ENCODE measurements around the gene CCR6.
"Not testable (repeated sequence)": the region's sequence is repeated elsewhere in the genome, so short reads cannot be mapped to it uniquely, and the experiment has no call there.

The CCR6 gene

DNA sequence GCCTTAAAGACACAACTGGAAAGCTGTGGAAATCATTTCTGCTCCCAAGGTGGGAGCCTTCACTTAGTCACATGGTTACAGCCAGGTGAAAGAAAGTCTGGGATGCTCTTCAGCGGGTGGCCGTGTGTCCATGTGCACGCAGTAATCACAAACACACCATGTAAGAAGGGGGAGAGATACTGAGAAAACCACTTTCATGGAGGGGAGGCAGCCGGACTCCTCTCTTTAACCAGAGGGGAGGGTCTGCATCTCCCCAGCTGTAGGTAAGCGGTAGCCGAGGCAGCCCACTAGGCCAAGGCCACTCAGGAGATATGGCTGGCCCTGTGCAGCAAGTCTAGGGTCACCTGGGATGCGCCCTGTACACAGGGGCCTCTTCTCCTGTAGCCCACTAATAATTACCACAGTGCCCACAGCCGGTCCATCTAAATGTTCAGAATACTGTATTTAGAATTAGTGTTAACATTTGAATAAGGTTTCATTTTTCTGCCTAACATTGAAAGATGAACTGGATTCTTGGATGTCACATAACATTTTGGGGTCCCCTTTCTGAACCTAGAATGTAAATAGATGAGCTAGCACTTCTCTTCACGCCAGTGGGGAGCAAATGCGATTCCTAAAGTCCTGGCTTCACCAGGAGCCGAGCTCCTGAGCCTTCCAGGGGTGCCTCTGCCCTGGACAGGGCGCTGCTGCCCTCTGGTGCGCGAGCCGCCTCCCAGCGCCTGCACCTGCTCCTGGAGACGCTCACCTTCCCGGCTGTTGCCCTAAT lies 19.0 kb downstream of the CCR6 start:
- peak; percentile 10 for DNase-seq (ENCODE audit: low read depth)

DNA sequence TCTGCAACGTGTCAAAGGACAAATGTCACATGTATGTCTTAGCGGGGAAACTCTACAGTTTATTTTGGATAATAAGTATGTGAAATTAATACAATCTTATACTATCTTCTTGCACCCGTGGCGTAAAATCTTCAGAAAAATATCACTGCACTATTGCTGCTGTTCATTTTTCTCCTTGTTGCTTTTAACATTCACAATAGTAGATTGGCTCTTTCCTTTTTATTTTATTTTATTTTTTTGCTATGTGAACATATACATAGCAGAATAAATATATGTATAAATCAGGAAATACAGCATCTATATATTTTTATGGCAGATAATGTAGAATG lies 19.5 kb downstream of the CCR6 start:
- DNase-seq (ENCODE audit: low read depth), result no peak

DNA sequence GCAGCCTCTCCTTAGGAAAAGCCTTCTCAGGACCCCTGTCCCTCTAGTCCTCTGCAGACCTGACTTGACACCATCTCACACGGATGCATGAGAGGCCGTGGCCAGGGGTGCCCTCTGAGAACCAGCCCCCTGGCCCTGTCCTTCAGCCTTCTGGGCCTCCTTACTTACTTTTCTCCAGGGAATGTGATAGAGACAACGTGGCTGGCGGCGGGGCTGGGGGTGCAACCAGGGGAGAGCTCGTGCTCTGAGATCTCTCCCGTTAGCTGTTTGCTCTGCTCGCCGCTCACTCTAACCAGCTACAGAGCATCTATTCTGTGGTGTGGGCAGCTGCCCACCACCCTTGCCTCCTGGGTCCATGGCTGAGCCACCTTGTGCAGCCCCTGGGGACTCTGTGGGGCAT lies 20.1 kb downstream of the CCR6 start:
- DNase-seq (ENCODE audit: low read depth), result no peak

DNA sequence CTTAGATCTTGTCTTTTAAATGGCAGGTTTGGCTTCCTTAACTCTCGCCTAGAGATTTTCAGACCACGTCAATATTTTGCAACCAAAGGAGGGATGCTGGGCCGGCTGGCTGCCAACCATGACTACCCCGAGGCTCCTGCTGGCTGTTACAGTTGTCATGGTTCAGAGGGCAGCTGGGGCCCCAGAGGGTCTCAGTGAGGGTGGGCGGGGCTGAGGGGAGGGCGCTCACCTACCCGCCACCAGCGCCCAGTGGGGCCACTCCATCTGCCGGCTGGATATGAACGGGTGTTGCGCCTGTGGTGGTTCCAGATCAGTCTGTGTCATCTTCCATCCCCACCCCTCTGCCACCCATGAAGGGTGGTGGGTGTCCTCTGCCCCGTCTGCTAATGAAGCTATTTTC lies 22.6 kb downstream of the CCR6 start:
- no peak for DNase-seq (ENCODE audit: low read depth)

DNA sequence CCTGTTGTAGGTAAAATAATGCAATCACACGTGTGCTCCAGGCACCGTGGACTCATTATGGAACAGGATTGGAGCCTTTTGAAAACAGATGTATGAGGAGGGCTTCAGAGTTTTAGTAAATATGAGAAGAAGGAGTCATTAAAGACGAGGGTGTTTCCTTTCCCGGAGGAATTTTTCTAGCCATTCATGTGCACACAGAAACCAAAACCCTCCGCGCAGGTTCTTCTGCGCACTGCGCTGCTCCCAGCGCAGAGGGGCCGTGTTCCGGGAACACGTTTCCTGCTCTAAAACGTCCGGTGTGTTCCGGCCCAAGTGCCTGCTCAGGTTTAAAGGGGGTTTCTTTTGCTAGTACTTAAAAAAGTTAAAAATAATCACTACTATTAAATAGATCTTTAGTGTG lies 23.2 kb downstream of the CCR6 start:
- no peak for DNase-seq (ENCODE audit: low read depth)

DNA sequence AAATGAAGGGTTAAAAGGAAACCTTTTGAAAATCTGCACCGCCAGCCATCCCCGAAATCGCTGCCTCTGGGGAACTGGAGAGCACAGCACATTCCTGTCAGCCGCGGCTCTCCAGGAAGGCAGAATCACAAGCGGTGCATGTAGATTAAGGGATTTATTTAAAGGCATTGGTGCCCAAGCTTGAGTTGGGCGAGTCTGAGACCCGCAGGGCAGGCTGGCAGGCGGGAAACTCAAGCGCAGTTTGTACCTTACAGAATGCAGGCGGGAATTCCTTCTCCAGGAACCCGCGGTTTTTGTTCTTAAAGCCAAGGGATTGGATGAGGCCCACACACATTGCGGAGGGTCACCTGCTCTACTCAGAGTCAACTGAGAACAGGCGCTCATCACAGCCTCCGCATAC lies 24.1 kb downstream of the CCR6 start:
- no peak for DNase-seq (ENCODE audit: low read depth)

DNA sequence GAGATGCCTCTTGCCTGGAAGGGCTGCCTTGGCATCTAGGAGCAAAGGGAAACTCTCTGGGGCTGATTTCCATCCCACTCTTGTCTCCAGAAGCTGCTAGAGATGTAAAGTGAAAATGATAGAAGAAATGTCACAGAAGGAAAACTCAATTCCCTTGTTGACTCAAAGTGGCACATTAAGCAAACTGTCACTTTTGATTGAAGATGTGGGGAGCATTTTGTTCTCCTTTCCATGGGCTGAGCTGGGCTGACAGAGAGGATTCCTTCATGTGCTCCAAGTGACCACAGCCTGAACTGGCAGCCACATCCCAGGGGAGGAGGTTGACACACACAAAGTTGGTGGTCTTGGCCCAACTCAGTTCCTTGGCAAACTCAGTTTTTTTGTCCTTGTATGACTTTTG lies 25.1 kb downstream of the CCR6 start:
- DNase-seq (ENCODE audit: low read depth), result no peak

DNA sequence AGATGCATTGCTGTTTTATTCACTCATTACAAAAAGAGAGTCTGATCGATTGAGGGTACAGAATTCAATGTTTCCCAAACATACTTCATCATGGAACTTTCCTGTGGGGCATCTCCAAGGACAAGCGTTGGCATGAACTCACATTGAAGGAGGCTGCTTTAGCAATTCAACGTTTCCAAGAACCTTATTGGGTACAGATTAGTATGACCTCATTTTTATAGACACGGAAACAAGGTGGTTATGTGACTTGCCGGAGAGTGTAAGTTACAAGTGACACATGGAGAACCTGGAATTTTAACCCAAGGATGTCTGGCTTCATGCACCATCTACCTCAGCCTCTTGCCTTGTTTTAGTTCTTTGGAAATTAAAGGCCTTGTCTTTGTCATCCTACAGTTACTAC lies 26.1 kb downstream of the CCR6 start:
- no peak for DNase-seq (ENCODE audit: low read depth)

DNA sequence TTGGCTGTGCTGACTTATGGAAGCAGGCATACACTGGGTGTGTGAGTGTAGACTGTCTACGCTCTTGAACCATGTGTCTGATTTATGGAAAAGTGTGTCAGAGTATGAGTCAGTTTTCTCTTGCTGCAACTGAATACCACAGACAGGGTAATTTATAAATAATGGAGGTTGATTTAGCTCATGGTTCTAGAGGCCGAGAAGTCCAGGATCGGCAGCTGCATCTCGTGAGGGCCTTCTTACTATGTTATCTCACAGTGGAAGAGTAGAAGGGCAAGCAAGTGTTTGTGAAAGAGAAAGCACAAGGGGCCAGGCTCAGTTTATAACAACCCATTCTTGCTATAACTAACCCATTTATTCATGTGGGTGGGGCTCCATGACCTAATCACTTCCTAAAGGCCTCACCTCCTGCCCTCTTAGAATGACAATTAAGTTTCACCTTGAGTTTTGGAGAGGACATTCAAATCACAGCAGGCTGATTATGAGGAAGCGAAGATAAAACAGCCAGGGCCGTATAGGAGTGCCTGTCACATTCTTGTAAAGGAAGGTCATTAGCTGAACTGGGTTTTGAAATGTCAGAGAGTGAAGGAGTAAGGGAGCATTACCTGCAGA lies 28.1 kb downstream of the CCR6 start:
- DNase-seq (ENCODE audit: low read depth), result no peak

DNA sequence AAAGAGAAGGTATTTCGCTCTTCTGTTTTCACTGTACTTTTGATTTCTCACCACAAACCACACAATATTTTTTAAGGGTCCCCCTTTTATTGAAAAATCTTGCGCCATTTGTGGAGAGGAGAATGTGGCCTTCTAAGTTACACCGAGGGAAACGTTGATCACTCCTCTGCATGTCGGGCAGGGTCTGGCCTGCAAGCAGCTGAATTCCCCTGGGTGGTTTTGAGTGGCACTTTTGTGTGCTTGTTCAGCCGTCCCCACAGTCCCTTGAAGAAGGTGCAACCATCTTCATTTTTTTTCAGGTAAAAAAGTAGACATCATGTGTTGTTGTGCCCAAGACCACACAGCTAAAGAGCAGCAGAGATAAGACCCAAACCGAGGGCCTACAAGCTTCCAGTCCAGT lies 28.8 kb downstream of the CCR6 start:
- DNase-seq (ENCODE audit: low read depth), result no peak

DNA sequence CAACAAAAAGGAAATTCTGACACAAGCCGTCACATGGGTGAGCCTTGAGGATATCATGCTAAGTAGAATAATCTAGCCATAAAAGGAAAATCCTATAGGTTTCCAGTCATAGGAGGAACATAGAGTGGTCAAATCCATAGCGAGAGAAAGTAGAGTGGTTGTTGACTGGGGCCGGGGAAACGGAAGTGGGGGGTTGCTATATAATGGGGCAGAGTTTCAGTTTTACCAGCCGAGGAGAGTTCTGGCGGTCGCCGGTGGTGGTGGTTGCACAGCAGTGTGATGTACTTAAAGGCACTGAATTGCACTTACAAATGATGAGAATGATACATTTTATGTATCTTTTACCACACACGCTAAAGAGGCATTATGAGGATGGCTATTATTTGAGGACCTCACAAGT lies 30.0 kb downstream of the CCR6 start:
- no peak for DNase-seq (ENCODE audit: low read depth)

DNA sequence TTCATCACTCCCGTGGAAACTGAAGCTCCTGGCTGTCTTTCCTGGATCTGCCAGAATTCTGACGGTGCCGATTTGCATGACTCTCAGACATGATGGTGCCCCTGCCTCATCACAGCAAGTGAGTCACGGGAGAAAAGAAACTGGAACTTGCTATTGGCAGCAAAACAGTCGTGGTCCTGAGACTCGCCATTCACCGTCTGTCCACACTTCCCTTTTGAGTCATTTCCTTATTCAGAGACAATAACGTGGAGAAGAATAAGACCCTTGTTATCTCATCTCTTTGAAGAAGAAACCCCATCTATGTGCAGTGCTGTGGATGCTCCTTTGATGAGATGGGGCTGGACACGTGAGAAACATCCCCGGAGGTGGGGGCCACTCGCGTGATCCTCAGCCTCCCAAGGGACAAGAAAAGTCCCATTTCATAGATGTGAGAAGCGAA lies 30.6 kb downstream of the CCR6 start:
- no peak for DNase-seq (ENCODE audit: low read depth)

DNA sequence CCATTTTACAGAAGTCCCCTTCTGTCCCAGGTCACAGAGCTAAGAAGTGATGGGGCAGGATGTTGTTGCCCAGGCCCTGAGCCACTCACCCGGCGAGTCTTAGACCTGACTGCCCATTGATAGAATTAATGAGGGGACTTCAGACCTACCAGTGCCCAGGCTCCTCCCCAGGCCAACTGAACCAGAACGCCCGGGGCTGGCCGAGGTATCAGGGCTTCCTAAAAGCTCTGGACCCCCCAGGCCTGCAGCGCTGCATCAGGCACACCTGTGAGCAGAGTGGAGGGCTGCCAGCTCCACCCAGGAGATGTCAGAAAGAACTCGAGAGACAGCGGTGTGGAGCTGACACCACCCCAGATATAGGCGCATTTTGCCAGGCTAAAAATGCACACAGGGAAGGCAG lies 31.4 kb downstream of the CCR6 start:
- no peak for DNase-seq (ENCODE audit: low read depth)

DNA sequence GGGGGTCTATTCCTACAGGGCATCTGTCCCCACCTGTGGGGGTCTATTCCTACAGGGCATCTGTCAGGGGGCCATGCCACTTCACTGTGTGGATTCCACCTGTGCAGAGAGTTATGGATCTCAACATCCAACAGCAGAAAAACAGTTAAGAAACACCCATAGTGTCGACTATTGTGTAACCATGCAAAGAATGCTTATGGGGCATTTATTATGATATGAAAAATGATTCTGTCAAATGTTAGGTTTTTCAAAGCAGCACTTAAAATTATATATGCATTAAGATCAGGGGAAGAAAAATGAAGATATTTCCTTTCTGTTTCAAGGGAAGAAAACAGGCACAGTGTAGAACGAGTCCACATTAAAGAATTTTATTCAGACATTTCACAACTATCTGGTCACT lies 32.0 kb downstream of the CCR6 start:
- DNase-seq (ENCODE audit: low read depth), result no peak

DNA sequence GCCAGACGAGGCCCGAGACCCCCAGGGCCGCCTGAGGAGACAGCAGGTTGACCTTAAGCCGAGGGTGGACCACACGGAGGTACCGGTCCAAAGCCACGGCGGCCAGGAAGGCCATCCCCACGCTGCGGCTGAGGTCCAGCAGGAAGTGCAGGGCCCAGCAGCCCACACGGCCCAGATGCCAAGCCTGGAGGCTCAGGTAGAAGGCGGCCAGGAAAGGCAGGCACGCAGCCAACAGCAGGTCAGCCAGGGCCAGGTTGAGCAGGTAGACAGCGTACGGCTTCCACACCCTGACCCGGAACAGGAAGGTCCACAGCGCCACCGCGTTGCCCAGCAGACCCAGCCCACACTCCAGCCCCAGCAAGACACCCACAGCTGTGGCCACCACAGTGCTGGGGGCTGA lies 34.5 kb downstream of the CCR6 start:
- no peak for DNase-seq (ENCODE audit: low read depth)

DNA sequence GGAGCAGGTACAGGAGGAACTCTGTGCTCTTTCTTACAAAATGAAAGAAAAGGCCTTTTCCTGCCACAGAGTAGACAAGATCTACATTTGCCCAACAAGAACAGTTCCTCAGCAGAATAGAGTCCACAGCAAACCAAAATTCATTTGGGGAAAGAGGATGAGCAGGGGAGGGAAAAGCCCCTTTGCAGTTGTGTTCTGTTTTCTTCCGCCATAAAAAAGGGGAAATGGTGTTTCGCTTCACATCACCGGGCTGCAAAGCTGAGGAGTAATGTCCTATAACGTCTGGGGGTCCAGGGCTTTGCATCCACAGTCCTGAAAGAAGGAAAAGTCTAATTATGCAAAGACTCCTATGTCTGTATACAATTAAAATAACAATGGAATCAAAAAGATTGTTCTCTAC lies 35.0 kb downstream of the CCR6 start, which contains the start of gene GPR31:
Gene GPR31 (minus strand): TSS at position 118 of the 400 bp plus-strand sequence. CDS start 149 bp downstream, outside the sequence.
- no peak for DNase-seq (ENCODE audit: low read depth)

DNA sequence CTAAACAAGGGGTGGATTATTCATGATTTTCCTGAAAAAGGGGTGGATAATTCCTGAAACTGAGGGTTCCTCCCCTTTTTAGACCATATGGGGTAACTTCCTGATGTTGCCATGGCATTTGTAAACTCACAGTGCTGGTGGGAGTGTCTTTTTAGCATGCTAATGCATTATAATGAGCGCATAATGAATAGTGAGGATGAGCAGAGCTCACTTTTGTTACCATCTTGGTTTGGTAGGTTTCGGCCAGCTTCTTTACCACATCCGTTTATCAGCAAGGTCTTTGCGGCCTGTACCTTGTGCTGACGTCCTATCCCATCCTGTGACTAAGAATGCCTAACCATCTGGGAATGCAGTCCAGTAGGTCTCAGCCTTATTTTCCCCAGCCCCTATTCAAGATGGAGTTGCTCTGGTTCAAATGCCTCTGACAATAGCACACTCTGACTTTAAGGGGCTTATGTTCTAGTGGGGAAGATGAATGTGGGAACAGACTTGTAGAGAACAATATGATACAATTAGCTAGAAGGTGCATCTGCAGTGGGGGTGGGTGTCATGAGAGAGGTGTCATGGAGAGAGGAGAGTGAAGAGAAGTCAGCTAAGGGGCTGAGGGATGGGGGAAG lies 39.1 kb downstream of the CCR6 start:
- no peak for DNase-seq (ENCODE audit: low read depth)

DNA sequence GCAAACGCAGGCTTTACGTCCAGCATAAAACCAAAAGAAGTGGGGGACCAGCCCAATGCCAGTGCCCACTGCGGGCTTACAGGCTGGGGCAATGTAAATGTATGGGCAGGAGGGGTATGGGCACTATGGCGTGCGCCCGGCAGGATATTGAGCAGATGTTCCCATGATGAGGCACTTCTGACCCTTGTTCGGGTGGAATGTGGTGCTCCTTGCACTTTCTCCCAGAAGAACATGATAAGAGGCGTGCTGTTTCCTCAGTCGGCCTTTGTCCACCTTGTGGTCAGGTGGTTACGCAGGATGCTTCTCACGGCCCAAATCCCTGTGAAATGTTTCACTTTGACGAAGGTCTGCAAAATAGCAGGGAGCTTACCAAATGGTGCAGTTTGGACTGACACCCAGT lies 39.7 kb downstream of the CCR6 start:
- DNase-seq (ENCODE audit: low read depth), result no peak

DNA sequence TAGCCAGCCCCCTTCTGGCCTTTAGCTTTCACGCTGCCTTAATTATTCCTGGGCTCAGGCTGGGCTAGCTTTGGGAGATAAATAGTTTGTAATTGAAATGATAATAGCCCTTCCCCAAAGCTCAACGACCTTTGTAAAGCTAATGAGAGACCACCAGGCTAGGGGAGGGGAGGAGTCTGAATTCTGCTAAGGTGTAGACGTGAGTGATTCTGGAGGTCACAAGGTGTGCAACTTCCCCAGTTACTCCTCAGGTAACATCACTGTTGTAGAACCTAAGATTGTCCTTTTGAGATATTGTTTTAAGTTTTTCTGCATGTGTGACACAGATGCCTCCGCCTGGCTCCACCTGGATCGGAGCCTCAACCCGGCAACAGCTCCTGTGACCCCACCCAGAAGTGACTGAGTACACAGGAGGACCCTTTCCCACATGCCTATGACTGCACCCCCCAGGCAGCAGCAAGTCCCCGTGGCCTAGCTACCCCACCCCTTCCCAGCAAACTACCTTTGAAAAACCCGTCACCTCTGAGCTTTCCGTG lies 40.6 kb downstream of the CCR6 start:
- no peak for DNase-seq (ENCODE audit: low read depth)

DNA sequence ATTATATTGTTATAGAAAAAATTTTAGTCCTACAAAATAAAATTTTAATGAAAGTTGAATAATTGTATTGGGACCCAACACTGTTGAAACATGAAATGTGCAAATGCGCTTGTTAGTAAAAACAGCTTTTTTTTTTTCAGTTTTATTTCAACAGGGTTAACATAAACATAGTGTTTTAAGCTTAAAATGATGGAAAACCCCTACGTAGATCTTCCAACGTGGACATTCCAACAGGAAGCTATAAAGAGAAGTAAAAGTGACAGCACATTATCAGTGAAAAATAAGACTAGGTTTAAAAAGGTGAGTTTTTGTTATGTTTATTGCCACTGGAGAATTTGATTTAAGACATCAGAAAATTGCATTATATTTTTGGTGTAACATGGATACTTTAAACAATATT lies 41.4 kb downstream of the CCR6 start:
- DNase-seq (ENCODE audit: low read depth), result no peak

DNA sequence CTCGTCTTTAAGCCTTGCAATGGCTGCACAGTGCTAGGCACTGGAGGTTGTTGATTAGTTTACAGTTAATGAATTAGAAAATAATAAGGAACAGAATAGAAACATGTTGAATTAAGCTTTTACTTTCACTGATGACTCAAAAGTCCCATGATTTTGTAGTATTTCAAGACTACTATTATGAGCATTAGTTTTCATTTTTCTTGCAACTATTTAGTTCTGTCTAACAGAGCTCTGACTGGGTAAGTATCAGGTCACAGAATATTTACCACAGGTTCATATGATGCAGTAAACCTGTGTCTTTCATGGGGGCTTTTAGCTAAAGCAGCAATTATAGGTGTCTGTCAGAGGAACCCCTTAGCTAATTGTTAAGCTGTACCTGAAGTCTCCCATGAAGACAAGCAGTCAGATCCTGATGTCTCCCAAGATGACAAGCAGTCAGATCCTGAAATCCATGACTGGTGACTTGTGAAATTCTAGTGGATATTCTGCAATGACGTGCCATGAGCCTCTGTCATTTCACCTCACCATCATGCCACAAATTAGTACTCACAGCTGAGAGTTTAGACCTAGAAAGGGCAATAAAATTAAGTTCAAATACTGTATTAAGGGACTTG lies 43.1 kb downstream of the CCR6 start:
- DNase-seq (ENCODE audit: low read depth), result no peak

DNA sequence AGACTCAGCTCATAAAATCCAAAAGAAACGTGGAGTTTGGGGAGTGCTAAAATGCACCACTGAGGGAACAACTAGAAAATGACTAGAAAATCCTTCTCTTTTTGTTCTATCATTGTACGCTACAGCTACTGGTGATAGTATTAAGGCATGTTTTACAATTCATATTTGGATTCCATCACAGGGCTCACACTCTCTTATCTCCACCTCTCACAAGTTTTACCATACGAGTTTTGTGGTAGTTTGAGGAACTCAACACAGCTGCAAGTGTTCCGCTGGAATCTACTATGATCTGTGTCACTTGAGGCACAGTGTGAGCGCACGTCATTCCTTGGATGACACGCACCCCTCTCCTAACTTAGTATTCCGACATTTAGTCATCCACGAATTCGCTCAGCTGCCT lies 44.8 kb downstream of the CCR6 start:
- not testable (repeated sequence) for DNase-seq (ENCODE audit: low read depth)

DNA sequence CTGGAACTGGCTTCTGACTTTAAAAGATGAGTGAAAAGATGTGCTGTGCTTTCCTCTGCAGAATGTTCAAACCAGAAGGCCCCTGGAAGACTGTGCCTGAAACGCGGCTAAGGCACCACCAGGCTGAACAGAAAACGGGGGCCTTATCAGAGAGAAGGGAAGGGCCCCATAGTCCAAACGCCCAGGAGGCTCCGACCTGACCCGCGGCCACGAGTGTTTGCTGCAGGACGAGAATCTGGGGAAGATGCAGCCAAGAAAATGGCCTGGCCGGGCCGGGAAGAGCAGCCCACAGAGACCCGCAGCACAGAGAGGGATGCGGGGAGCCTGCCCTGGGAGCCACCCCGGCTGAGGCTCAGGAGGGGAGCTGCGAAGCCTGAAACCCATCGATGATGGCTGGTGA lies 45.4 kb downstream of the CCR6 start:
- not testable (repeated sequence) for DNase-seq (ENCODE audit: low read depth)

Data from stimulated activated CD8-positive, alpha-beta memory T cell treated with anti-CD3 and anti-CD28 coated beads, Interleukin-7, amount 100 ng/mL, for 24 hours (primary cell).